Measurements from ENCODE around the gene STK32B.

STK32B gene

DNA sequence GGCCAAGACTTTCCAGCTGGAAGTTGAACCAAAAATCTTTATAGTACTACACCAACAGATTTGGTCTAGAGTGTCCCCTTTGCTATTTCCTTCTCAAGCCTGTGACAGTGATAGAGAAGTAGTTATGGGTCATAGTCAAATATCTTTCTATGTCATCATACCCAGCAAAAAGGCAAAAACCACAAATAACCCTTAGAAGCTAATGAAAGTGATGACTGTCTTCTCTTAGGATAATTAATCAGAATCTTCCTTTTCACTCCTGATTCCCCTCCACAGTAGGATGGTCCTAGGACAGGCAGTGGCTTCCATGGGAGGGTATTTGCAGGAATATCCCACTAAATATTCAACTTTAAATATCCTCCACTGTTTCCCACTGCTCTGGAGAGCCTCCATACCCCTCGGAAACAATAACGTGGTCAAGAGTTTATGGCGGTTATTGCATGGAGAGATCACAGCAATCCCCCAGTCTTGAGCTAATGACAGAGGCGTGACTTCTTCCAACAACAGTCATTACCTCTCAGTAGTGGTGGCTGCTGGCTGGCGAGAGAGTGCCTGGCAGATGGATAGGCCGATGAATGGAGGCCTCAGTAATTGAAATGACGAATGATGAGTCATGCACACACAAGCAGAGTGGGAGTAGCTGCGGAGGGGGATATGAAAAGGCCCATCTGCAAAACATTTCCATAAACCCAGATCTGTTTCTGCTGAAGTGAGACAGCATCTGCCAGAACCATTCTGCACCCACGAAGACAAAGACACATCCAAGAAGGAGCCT is 154.9 kb downstream of the STK32B start:
- TF ChIP-seq, protein P1, sequence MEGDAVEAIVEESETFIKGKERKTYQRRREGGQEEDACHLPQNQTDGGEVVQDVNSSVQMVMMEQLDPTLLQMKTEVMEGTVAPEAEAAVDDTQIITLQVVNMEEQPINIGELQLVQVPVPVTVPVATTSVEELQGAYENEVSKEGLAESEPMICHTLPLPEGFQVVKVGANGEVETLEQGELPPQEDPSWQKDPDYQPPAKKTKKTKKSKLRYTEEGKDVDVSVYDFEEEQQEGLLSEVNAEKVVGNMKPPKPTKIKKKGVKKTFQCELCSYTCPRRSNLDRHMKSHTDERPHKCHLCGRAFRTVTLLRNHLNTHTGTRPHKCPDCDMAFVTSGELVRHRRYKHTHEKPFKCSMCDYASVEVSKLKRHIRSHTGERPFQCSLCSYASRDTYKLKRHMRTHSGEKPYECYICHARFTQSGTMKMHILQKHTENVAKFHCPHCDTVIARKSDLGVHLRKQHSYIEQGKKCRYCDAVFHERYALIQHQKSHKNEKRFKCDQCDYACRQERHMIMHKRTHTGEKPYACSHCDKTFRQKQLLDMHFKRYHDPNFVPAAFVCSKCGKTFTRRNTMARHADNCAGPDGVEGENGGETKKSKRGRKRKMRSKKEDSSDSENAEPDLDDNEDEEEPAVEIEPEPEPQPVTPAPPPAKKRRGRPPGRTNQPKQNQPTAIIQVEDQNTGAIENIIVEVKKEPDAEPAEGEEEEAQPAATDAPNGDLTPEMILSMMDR (conservative IDR thresholded peaks at IDR 0.05; ENCODE audit: low read depth, low read length) = no peak
- no peak for DNase-seq (ENCODE audit: low read depth)
- H3K4me3 ChIP-seq (ENCODE audit: low read length) = no peak overlapping the region

DNA sequence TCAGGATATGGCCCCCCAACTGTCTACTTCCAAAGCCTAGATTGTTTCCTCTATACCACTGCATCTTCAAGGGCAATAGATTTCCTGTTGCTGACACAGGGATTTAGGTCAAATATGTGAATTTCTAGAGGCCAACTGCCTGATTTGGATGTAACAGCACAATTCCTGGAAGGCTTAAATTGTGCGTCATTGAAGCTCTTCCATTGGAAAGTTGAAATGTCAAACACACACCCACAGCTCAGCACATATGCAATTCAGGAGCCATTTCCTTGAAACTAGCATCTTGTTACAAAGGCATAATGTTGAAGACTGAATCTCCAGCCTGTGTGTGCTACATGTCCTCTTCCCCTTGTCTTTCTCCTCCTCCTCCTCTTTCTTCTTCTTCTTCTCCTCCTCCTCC is 158.6 kb downstream of the STK32B start:
- no peak overlapping the region for H3K4me3 ChIP-seq (ENCODE audit: low read length)
- no peak for DNase-seq (ENCODE audit: low read depth)
- TF ChIP-seq, protein P1 (conservative IDR thresholded peaks at IDR 0.05; ENCODE audit: low read depth, low read length) = no peak

DNA sequence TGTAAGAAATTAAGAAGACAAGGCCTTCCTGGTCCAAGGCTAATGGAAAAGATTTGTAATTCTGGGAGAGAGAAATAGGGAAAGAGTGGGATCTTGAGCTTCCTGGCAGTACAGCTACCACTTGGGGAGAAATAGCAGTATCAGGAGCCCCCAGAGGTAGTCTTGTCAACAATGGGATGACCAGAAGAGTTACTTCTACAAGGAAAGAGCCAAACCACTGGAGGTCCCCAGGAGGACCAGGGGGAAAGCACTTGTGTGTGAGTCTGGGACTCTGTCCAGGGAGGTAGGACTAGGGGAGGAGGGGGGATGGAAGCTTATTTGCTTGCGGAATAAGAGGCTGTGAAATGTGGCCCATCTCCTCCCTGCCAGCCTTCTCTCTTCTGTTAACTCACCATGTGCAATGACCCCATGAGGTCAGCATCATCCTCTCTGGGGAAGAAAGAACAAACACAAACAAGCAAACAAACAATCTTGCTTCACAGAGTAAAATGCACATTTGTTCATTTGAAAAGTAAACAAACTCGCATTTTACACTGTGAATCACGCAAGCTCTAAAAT is 160.1 kb downstream of the STK32B start:
- no peak for DNase-seq (ENCODE audit: low read depth)
- no peak overlapping the region for H3K4me3 ChIP-seq (ENCODE audit: low read length)
- TF ChIP-seq, protein P1 (conservative IDR thresholded peaks at IDR 0.05; ENCODE audit: low read depth, low read length) = no peak

DNA sequence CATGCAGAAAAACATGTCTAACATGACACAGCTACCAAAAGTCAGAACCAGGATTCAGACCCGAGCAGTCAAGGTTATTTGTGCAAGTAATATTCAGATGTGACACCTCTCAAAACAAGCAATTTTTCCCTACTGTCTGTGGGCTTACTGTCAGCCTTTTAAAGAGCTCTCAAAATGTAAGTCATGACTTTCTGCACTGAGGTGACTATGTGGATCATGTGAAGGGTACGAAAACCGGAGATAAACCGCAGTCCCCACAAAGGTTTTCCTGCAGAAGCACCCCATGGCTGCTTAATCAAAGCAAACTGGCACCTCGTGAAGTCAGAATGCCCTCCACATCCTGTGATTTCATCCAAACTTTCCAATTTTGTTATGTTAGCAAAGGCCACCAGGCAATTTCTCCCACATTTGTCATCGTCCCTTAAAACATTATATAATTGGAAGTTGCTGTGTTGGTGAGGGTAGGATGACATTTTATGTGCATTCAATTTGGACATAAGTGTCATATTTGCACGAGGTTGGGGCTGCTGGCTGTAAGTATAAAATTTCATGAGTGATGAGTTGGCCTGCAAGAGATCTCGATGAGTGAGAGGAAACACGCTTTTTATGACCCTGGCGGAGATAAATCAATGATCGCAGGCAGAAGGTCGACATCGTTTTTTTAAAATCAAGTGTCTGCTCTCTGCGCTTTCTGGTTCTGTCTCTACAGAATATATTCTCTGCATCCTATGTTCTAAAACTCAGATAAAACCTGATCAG is 161.2 kb downstream of the STK32B start:
- no peak overlapping the region for H3K4me3 ChIP-seq (ENCODE audit: low read length)
- TF ChIP-seq, protein P1 (conservative IDR thresholded peaks at IDR 0.05; ENCODE audit: low read depth, low read length) = no peak
- no peak for DNase-seq (ENCODE audit: low read depth)

DNA sequence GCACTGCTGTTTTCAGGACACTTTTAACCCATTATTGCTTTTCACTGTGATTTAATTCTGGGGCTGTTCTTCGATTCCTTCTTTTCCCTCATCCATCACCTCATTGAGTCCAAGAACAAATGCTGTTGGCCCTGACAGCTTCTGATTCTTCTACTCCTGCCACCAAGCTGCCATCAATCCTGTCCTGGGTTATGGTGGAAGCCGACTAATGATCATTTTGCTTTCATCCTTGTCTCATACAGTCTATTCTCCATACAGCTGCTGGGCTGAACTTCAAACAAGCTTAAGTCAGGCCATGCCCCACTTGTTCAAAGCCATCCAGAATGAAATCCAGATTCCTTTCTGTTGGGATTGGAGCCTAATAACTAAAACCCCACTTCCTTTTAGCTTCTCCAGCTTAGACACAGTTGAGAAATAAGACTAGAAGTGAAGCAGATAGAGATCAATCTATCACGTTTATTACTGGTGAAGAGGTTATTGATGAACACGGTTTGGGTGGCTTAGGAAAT is 161.9 kb downstream of the STK32B start:
- no peak overlapping the region for H3K4me3 ChIP-seq (ENCODE audit: low read length)
- no peak for DNase-seq (ENCODE audit: low read depth)
- TF ChIP-seq, protein P1 (conservative IDR thresholded peaks at IDR 0.05; ENCODE audit: low read depth, low read length) = no peak

DNA sequence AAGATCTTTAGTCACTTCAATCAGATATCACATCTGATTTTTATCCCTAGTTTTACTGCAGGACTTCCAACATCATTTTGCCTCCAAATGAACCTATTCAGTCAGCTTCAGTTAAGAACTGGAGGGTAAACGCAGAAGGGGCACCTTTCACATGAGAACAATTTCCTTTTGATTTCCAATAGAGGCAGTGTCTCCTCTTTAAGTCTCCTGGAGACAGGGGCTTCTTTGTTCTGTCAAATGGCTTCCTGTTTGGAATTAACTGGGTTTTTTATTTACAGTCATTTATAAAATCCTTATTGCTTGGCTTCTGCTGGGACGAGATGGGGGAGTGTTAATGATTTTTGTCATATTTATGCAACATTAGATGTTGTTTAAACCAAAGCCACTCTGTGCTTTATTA is 164.0 kb downstream of the STK32B start:
- H3K4me3 ChIP-seq (ENCODE audit: low read length) = no peak overlapping the region
- no peak for DNase-seq (ENCODE audit: low read depth)
- TF ChIP-seq, protein P1 (conservative IDR thresholded peaks at IDR 0.05; ENCODE audit: low read depth, low read length) = no peak
